ENCODE results near the gene B3GNT4. TPM values are rescaled to one million over a fixed set of nuclear protein-coding genes. Genes with fewer than 3 reads are reported as not detected.
A peak's percentile ranks its signal among the peaks of the same experiment; 100 is the strongest.

Gene B3GNT4
- total RNA-seq, 4 donors from 2014 or later = 3.3 to 12.9 (median 5.6) TPM

DNA sequence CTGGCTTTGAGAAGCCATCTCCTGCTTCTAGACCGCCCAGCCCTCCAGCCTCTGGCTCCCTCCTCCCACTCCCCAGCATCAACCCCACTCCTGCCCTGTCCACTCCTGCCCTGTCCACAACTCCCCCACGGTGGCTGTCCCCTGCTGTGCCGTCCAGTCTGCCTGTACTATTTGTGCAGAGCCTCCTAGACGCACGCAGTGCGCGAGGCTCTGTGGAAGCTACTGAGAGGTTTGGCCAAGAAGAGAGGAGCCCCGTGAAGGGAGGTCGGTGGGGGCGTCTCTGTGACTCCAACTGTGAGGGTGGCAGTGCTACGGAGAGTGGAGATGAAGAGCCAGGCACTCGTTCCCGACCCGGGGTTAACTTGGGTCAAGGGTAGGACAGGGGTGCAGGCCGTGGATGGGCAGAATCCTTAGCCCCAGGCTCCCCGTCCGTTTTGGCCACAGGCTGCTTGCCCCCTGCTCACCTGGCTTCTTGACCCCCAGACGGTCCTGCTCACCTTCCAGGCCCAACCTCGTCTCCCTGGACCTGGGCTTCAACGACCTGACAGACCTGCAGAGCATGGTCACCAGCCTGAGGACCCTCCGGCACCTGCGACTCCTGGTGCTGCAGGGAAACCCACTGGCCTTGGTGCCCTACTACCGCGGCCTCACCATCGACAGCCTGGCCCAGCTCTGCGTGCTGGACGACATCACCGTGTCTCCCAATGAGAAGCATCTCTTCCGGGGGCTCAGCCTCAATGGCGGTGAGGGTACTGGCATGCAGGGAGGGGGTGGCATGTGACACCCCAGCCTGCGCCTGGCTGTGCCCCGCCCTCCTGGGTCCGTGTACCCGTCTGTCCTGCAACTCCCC, 13.7 kb upstream of the B3GNT4 start:
- TF ChIP-seq EP300 (IDR thresholded peaks at IDR 0.05) (no peak), POLR2AphosphoS5 (IDR thresholded peaks at IDR 0.05) (no peak), POLR2A (IDR thresholded peaks at IDR 0.05) (no peak), CTCF (IDR thresholded peaks at IDR 0.05) (no peak)
- Histone ChIP-seq H3K36me3 (no peaks in the 10 kb centered on the region), H3K4me3 (no peak overlapping the region), H3K27ac (no peak overlapping the region), H3K27me3 (peaks cover 15% of the 10 kb centered on the region), H3K4me1 (no peaks in the 10 kb centered on the region), H3K9me3 (no peaks in the 10 kb centered on the region)
- no peak for DNase-seq (ENCODE audit: low spot score in 2 of 2)
- 86% methylated on average over 26 of the region's 34 CpGs for WGBS

DNA sequence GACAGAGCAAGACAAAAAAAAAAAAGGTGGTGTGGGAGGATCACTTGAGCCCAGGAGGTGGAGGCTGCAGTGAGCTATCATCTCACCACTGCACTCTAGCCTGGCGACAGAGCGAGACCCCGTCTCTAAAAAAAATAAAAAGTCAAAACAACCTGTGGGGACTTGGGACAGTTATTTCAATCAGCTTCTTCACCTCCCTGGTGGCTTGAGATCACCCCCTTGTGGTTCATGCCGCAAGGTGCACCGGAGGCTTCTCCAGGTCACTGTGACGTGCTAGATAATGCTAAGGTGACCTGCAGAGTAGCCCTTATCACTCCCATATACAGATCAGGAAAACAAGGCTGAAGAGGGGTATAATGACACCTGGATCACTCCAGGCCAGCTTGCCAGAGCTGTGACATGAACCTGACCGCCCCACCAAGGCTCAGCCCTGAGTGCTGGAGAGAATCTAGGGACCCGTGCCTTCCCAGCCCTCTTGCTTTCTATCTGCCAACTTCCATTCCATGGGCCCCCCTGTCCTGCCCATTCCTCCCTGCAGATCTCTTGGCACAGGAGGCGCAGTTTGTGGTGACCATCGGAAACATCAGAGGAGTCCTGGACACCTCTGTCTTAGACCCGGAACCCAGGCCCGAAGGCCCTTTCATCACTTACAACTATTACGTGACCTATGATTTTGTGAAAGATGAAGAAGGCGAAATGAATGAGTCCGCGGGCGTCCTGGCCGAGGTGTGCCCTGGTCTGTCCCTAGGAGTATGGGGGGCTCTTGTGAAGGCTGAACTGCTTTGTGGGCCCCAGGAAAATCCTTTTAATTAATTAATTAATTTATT, 12.5 kb upstream of the B3GNT4 start:
- TF ChIP-seq POLR2AphosphoS5 (IDR thresholded peaks at IDR 0.05) (no peak), CTCF (IDR thresholded peaks at IDR 0.05) (peak; percentile 15 to 68)
- H3K9me3 ChIP-seq = no peaks in the 10 kb centered on the region
- no peak overlapping the region for H3K27ac ChIP-seq
- 67% methylated on average over 18 of the region's 18 CpGs for WGBS
- H3K4me1 ChIP-seq = no peaks in the 10 kb centered on the region
- no peak overlapping the region for H3K4me3 ChIP-seq
- DNase-seq (ENCODE audit: low spot score in 2 of 2) = no peak
- H3K27me3 ChIP-seq = peaks cover 15% of the 10 kb centered on the region
- H3K36me3 ChIP-seq = no peaks in the 10 kb centered on the region

- 65% methylated on average over 11 of the region's 11 CpGs for WGBS
- Histone ChIP-seq H3K9me3 (no peaks in the 10 kb centered on the region), H3K4me1 (no peaks in the 10 kb centered on the region), H3K4me3 (no peak overlapping the region), H3K27me3 (peaks cover 21% of the 10 kb centered on the region), H3K27ac (no peak overlapping the region), H3K36me3 (no peaks in the 10 kb centered on the region)
- no peak for DNase-seq (ENCODE audit: low spot score in 2 of 2)
- no peak for TF ChIP-seq CTCF (IDR thresholded peaks at IDR 0.05)
- TF ChIP-seq EP300 (IDR thresholded peaks at IDR 0.05) = no peak
- TF ChIP-seq POLR2AphosphoS5 (IDR thresholded peaks at IDR 0.05) = no peak
- TF ChIP-seq POLR2A (IDR thresholded peaks at IDR 0.05) = no peak
These were observed 11.1 kb upstream of the B3GNT4 start for GRCh38 chr12:122192441-122192840.

GRCh38 chr12:122194804-122195203, 8.7 kb upstream of the B3GNT4 start:
- WGBS = 83% methylated on average over 1 of the region's 1 CpG

More at GRCh38 chr12:122194804-122195203, 8.7 kb upstream of the B3GNT4 start:
- no peak for TF ChIP-seq POLR2A (IDR thresholded peaks at IDR 0.05)
- TF ChIP-seq CTCF (IDR thresholded peaks at IDR 0.05) = no peak
- H3K4me1 ChIP-seq = no peaks in the 10 kb centered on the region
- no peak for DNase-seq (ENCODE audit: low spot score in 2 of 2)
- no peaks in the 10 kb centered on the region for H3K36me3 ChIP-seq
- H3K9me3 ChIP-seq = no peaks in the 10 kb centered on the region
- H3K27ac ChIP-seq = no peak overlapping the region
- H3K27me3 ChIP-seq = peaks cover 26% of the 10 kb centered on the region
- no peak overlapping the region for H3K4me3 ChIP-seq

Measured in suprapubic skin (tissue), 4 donors.